Kidney epithelial cell (primary cell): ENCODE measurements around the gene NTN1. TPM values are rescaled to one million over a fixed set of nuclear protein-coding genes. Genes with fewer than 3 reads are reported as not detected.

Source experiments
- DNase-seq: peaks from one replicate; pipeline ENCODE4 v3.0.0-alpha.2; 2010; ENCODE audit warnings: low read depth
- H3K27me3 ChIP-seq: 2 replicates; pipeline ENCODE4 v1.6.0; 2011; ENCODE audit warnings: low read length; ENCODE audit not compliant: control insufficient read depth, insufficient read depth
- H3K36me3 ChIP-seq: 2 replicates; pipeline ENCODE4 v1.5.1; 2011; ENCODE audit warnings: low read length; ENCODE audit not compliant: control insufficient read depth, insufficient read depth
- H3K4me3 ChIP-seq: 2 replicates; pipeline ENCODE4 v1.5.1; 2011; ENCODE audit warnings: low read depth, mild to moderate bottlenecking, control low read depth, low read length
- CTCF ChIP-seq: IDR thresholded peaks from 2 replicates; pipeline ENCODE4 v1.5.1; 2011; ENCODE audit warnings: mild to moderate bottlenecking, moderate library complexity, low read length, control low read depth, inconsistent platforms; ENCODE audit not compliant: insufficient read depth, poor library complexity, severe bottlenecking
- total RNA-seq: library from RNA; depleted of rRNA; stranded (reverse); fragments of >200 nt; gene quantifications from 2 replicates; pipeline ENCODE4 v1.2.3, GENCODE V29; 2015

Gene NTN1
- total RNA-seq, 1 donor from 2014 or later = 15.2 TPM

- Histone ChIP-seq H3K27me3 (peaks cover 15% of the 10 kb centered on the region), H3K36me3 (no peaks in the 10 kb centered on the region), H3K4me3 (no peak overlapping the region)
- no peak for DNase-seq
- TF ChIP-seq CTCF = no peak
Observed at GRCh38 chr17:9009737-9010136, 11.6 kb upstream of the NTN1 start.

DNA sequence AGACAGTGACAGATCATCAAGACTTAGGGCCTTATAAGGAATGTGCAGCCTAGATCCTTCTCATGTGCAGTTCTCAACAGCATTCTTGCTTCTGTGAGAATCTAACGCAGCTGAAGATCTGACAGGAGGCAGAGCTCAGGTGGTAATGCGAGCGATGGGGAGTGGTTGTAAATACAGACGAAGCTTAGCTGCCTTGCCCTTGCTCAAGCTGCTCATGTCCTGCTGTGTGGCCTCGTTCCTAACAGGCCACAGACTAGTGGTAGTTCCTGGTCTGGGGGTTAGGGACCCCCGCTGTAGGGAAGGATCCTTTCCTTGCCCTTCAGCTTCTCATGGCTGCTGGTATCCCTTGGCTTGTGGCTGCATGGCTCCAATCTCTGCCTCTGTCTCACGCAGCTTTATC lies 10.3 kb upstream of the NTN1 start:
- Histone ChIP-seq H3K27me3 (peaks cover 3% of the 10 kb centered on the region), H3K4me3 (no peak overlapping the region), H3K36me3 (no peaks in the 10 kb centered on the region)
- DNase-seq = no peak
- TF ChIP-seq CTCF = no peak

- no peaks in the 10 kb centered on the region for H3K36me3 ChIP-seq
- no peak for TF ChIP-seq CTCF
- peaks cover 25% of the 10 kb centered on the region for H3K27me3 ChIP-seq
- no peak overlapping the region for H3K4me3 ChIP-seq
- DNase-seq = no peak
Observed at GRCh38 chr17:9016941-9017552, 4.3 kb upstream of the NTN1 start.

GRCh38 chr17:9018726-9019125 lies 2.6 kb upstream of the NTN1 start:
- no peaks in the 10 kb centered on the region for H3K36me3 ChIP-seq
- no peak for TF ChIP-seq CTCF
- no peak for DNase-seq
- no peak overlapping the region for H3K4me3 ChIP-seq
- peaks cover 42% of the 10 kb centered on the region for H3K27me3 ChIP-seq

DNA sequence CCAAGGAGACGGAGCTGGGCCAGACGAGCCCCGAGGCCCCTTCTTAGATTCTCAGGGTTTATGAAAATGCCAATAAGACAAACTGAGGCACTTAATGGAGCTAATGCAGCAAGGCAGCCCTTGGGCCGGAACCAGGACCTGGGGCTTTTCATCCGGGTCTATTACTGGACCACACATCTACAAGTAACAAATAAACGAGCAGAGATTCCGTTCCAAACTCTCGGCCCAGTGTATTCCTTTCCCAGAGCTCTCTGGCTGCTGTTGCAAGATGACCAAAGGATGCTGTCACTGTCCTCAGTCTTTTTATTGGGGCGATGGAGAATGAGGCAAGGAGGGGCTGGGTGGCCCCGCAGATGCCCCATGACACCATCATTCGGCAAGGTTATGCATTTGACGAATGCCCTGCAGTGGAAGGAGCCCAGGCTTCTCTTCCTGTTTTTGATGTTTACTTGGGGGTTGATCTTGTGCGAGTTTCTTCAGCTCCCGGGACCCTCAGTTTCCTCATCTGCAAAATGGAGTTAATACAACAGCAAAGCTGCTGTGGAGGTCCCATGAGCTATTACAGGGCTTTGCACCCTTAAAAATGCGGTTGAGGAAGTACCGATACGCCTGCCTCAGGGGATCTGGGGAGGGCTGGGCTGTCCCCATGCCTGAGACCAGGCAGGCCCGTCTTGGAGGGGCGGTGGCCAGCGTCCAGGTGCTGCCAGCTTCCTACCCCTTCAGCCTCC lies 1.1 kb upstream of the NTN1 start:
- TF ChIP-seq CTCF = no peak
- H3K4me3 ChIP-seq = no peak overlapping the region
- H3K27me3 ChIP-seq = peaks cover 51% of the 10 kb centered on the region
- no peaks in the 10 kb centered on the region for H3K36me3 ChIP-seq
- no peak for DNase-seq

DNA sequence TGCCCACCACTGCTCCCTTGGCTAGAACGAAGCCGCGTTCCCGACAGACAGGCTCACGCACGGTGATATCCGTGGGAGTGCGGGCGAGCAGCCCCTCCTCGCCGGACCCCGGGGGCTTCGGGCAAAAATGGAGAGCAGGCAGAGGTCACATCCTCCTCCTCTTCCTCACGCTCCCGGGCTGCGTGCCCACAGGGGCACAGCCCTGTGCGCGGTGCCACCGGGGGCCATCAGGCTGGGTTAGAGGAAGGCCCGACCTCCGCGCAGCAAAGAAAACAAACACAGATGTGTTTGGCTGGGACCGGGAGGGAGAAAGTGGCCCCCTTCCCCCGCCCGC lies 519 bp upstream of the NTN1 start:
- TF ChIP-seq CTCF = no peak
- no peaks in the 10 kb centered on the region for H3K36me3 ChIP-seq
- H3K4me3 ChIP-seq = peak overlapping the region; percentile 40
- no peak for DNase-seq
- peaks cover 51% of the 10 kb centered on the region for H3K27me3 ChIP-seq
